Measurements from ENCODE around the gene FKBP15.

DNA sequence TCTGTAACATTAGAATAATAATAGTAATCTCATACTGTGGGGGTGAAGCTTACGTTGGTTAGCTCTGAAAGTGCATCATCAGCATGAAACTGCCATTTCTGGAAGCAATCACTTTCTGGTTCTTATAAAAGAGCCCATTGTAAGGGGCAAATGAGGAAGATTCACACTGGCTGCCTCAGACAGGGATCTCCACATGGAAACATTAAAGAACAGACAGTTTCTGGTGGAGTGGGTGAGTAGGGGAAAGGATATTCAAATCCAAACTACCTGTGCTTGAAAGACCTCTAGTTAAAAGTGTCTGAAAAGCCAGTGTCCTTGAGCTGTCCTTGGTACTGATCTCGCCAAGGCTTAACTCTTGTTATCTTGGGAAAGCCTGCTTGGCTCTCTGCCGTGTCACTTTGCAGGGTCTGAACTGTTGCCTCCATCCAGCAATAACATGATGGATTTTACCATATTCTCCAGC is 89.4 kb downstream of the FKBP15 start:
- TF ChIP-seq, protein P1, sequence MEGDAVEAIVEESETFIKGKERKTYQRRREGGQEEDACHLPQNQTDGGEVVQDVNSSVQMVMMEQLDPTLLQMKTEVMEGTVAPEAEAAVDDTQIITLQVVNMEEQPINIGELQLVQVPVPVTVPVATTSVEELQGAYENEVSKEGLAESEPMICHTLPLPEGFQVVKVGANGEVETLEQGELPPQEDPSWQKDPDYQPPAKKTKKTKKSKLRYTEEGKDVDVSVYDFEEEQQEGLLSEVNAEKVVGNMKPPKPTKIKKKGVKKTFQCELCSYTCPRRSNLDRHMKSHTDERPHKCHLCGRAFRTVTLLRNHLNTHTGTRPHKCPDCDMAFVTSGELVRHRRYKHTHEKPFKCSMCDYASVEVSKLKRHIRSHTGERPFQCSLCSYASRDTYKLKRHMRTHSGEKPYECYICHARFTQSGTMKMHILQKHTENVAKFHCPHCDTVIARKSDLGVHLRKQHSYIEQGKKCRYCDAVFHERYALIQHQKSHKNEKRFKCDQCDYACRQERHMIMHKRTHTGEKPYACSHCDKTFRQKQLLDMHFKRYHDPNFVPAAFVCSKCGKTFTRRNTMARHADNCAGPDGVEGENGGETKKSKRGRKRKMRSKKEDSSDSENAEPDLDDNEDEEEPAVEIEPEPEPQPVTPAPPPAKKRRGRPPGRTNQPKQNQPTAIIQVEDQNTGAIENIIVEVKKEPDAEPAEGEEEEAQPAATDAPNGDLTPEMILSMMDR (conservative IDR thresholded peaks at IDR 0.05; ENCODE audit: low read depth, low read length) = no peak
- no peak for TF ChIP-seq EZH2 (IDR thresholded peaks at IDR 0.05; ENCODE audit: borderline replicate concordance, low read depth, low read length, poor library complexity, severe bottlenecking)

All from A673 (cell line).